ENCODE measurements around the gene HAUS2. TPM values are rescaled to one million over a fixed set of nuclear protein-coding genes. Genes with fewer than 3 reads are reported as not detected.
"Not testable (repeated sequence)": the region's sequence is repeated elsewhere in the genome, so short reads cannot be mapped to it uniquely, and the experiment has no call there.

Gene HAUS2
- total RNA-seq, 6 experiments from 2014 or later: 18.0 to 30.5 (median 26.5) TPM

GRCh38 chr15:42593143-42593542 lies 44.5 kb downstream of the HAUS2 start:
- Mint-ChIP-seq H3K27ac (no peak overlapping the region), H3K4me1 (ENCODE audit: low read depth) (peaks cover 24% of the 10 kb centered on the region), H3K9me3 (no peaks in the 10 kb centered on the region), H3K36me3 (ENCODE audit: low read depth) (peaks cover 3% of the 10 kb centered on the region; the same call in 1 of the 2 replicates), H3K4me3 (no peak overlapping the region), H3K27me3 (ENCODE audit: insufficient read depth) (no peaks in the 10 kb centered on the region; the same call in 1 of the 2 replicates)
- TF ChIP-seq, protein P1, sequence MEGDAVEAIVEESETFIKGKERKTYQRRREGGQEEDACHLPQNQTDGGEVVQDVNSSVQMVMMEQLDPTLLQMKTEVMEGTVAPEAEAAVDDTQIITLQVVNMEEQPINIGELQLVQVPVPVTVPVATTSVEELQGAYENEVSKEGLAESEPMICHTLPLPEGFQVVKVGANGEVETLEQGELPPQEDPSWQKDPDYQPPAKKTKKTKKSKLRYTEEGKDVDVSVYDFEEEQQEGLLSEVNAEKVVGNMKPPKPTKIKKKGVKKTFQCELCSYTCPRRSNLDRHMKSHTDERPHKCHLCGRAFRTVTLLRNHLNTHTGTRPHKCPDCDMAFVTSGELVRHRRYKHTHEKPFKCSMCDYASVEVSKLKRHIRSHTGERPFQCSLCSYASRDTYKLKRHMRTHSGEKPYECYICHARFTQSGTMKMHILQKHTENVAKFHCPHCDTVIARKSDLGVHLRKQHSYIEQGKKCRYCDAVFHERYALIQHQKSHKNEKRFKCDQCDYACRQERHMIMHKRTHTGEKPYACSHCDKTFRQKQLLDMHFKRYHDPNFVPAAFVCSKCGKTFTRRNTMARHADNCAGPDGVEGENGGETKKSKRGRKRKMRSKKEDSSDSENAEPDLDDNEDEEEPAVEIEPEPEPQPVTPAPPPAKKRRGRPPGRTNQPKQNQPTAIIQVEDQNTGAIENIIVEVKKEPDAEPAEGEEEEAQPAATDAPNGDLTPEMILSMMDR (IDR thresholded peaks at IDR 0.05): no peak
- no peak for DNase-seq

DNA sequence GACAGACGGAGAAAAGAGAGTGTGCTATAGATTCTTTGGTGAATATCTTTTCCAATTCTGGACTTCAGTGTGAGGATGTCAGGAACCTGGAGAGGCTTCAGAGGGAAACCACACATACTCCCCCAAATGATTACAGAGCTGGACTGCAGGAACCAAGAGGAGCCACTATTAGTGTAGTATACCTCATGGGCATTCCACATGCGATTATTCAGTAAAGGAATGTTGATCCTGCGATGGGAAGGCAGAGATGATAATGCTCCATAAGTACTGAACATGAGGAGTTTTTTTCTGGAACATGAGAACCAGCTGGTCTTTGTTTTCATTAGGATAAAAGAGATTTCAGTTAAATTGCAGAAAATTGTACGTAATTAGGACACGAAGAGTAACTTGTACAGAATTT lies 45.5 kb downstream of the HAUS2 start:
- Mint-ChIP-seq H3K4me1 (ENCODE audit: low read depth) (peaks cover 20% of the 10 kb centered on the region), H3K4me3 (no peak overlapping the region), H3K27ac (0 out of 2 replicates have a peak overlapping the region, but pooled peaks have one; percentile 9), H3K9me3 (no peaks in the 10 kb centered on the region), H3K36me3 (ENCODE audit: low read depth) (peaks cover under 1% of the 10 kb centered on the region; the same call in 1 of the 2 replicates), H3K27me3 (ENCODE audit: insufficient read depth) (no peaks in the 10 kb centered on the region; the same call in 1 of the 2 replicates)
- DNase-seq: peak; percentile 6
- TF ChIP-seq, protein P1 (IDR thresholded peaks at IDR 0.05): no peak

GRCh38 chr15:42595626-42596240 lies 47.1 kb downstream of the HAUS2 start:
- H3K4me1 Mint-ChIP-seq (ENCODE audit: low read depth): peaks cover 20% of the 10 kb centered on the region
- peaks cover 12% of the 10 kb centered on the region for H3K36me3 Mint-ChIP-seq (ENCODE audit: low read depth)
- no peak overlapping the region; the same call in 1 of the 2 replicates for H3K27ac Mint-ChIP-seq
- H3K27me3 Mint-ChIP-seq (ENCODE audit: insufficient read depth): no peaks in the 10 kb centered on the region; the same call in 1 of the 2 replicates
- H3K4me3 Mint-ChIP-seq: no peak overlapping the region
- DNase-seq: no peak
- no peaks in the 10 kb centered on the region for H3K9me3 Mint-ChIP-seq
- TF ChIP-seq, protein P1 (IDR thresholded peaks at IDR 0.05): no peak

DNA sequence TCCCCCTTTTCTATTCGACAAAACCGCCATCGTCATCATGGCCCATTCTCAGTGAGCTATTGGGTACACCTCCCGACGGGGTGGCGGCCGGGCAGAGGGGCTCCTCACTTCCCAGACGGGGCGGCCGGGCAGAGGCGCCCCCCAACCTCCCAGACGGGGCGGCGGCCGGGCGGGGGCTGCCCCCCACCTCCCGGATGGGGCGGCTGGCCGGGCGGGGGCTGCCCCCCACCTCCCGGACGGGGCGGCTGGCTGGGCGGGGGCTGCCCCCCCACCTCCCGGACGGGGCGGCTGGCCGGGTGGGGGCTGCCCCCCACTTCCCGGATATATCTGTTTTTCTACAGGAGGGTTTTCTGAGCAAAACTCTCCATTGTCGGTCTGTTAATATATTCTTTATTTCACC lies 52.7 kb downstream of the HAUS2 start:
- peaks cover 17% of the 10 kb centered on the region for H3K36me3 Mint-ChIP-seq (ENCODE audit: low read depth)
- not testable (repeated sequence) for H3K9me3 Mint-ChIP-seq; H3K4me3 Mint-ChIP-seq; H3K27me3 Mint-ChIP-seq (ENCODE audit: insufficient read depth); DNase-seq; H3K27ac Mint-ChIP-seq
- H3K4me1 Mint-ChIP-seq (ENCODE audit: low read depth): peaks cover 20% of the 10 kb centered on the region

- Mint-ChIP-seq H3K36me3 (ENCODE audit: low read depth) (peaks cover 17% of the 10 kb centered on the region), H3K9me3 (no peaks in the 10 kb centered on the region), H3K27me3 (ENCODE audit: insufficient read depth) (no peaks in the 10 kb centered on the region), H3K4me1 (ENCODE audit: low read depth) (peaks cover 20% of the 10 kb centered on the region), H3K4me3 (no peak overlapping the region), H3K27ac (no peak overlapping the region)
- no peak for DNase-seq
- TF ChIP-seq, protein P1 (IDR thresholded peaks at IDR 0.05): no peak
These were observed 53.9 kb downstream of the HAUS2 start for GRCh38 chr15:42602501-42602900.

- H3K9me3 Mint-ChIP-seq: no peaks in the 10 kb centered on the region
- H3K27ac Mint-ChIP-seq: no peak overlapping the region; the same call in 1 of the 2 replicates
- H3K36me3 Mint-ChIP-seq (ENCODE audit: low read depth): peaks cover 17% of the 10 kb centered on the region
- H3K4me1 Mint-ChIP-seq (ENCODE audit: low read depth): peaks cover 20% of the 10 kb centered on the region
- no peak for DNase-seq
- H3K4me3 Mint-ChIP-seq: no peak overlapping the region
- H3K27me3 Mint-ChIP-seq (ENCODE audit: insufficient read depth): no peaks in the 10 kb centered on the region
- TF ChIP-seq, protein P1 (IDR thresholded peaks at IDR 0.05): no peak
These were observed 55.3 kb downstream of the HAUS2 start for GRCh38 chr15:42603978-42604377.
